Fibroblast of lung (primary cell): Measurements from ENCODE around the gene LRMDA. TPM values are rescaled to one million over a fixed set of nuclear protein-coding genes. Genes with fewer than 3 reads are reported as not detected.

ENCODE experiments used
- DNase-seq, 2 donors: peaks; one replicate each; pipeline versions ENCODE4 v3.0.0 to v3.0.0-alpha.2; 2010; ENCODE audit warnings: low read depth in 2 of 2
- H2AFZ ChIP-seq: 2 replicates; pipeline ENCODE4 v1.5.1; 2012; ENCODE audit warnings: low read length, control low read depth, inconsistent platforms
- H3K27ac ChIP-seq: 2 replicates; pipeline ENCODE4 v1.5.1; 2011; ENCODE audit warnings: low read length, control low read depth; ENCODE audit not compliant: insufficient read depth
- H3K27me3 ChIP-seq: 2 replicates; pipeline ENCODE4 v1.5.1; 2011; ENCODE audit warnings: mild to moderate bottlenecking, low read length; ENCODE audit not compliant: control insufficient read depth, insufficient read depth
- H3K36me3 ChIP-seq: 2 replicates; pipeline ENCODE4 v1.5.1; 2011; ENCODE audit warnings: low read length; ENCODE audit not compliant: control insufficient read depth, insufficient read depth
- H3K4me1 ChIP-seq: 2 replicates; pipeline ENCODE4 v1.5.1; 2011; ENCODE audit warnings: low read length; ENCODE audit not compliant: control insufficient read depth, insufficient read depth; ENCODE audit errors: extremely low read depth
- H3K4me2 ChIP-seq: 2 replicates; pipeline ENCODE4 v1.5.1; 2011; ENCODE audit warnings: low read length, control low read depth; ENCODE audit not compliant: insufficient read depth; ENCODE audit errors: extremely low read depth
- H3K4me3 ChIP-seq, 4 experiments: fragments of 200-600 bp in 1 of 4; sonication (generic) in 1 of 4; replicated peaks in 1 of 4; 2 replicates each; pipeline ENCODE4 v1.5.1; 2011 to 2016; ENCODE audit warnings: low read length in 4 of 4, low read depth in 3 of 4, mild to moderate bottlenecking in 3 of 4, control low read depth in 2 of 4, inconsistent platforms in 1 of 4, mixed read lengths in 1 of 4; ENCODE audit not compliant: insufficient read depth in 1 of 4; ENCODE audit errors: control extremely low read depth in 1 of 4
- H3K79me2 ChIP-seq: 2 replicates; pipeline ENCODE4 v1.5.1; 2012; ENCODE audit warnings: mild to moderate bottlenecking, low read length, inconsistent platforms; ENCODE audit not compliant: control insufficient read depth, insufficient read depth
- H3K9ac ChIP-seq: 2 replicates; pipeline ENCODE4 v1.5.1; 2011; ENCODE audit warnings: mild to moderate bottlenecking, low read length, control low read depth; ENCODE audit not compliant: insufficient read depth
- H3K9me3 ChIP-seq: 2 replicates; pipeline ENCODE4 v1.5.1; 2012; ENCODE audit warnings: low read depth, low read length; ENCODE audit not compliant: control insufficient read depth, insufficient read depth
- H4K20me1 ChIP-seq: 2 replicates; pipeline ENCODE4 v1.5.1; 2011; ENCODE audit warnings: low read length; ENCODE audit not compliant: control insufficient read depth, insufficient read depth; ENCODE audit errors: extremely low read depth
- EZH2 ChIP-seq: IDR thresholded peaks from 2 replicates; pipeline ENCODE4 v1.5.1; 2012; ENCODE audit warnings: low read length, control low read depth, mild to moderate bottlenecking; ENCODE audit errors: missing control alignments
- polyA plus RNA-seq, 2 donors: library from polyadenylated mRNA; depleted of rRNA in 1 of 2; stranded (reverse) in 1 of 2; unstranded in 1 of 2; fragments of >200 nt; gene quantifications; 2 replicates each; pipeline ENCODE4 v1.2.1, GENCODE V29; 2011 to 2012; ENCODE audit warnings: missing spikeins in 1 of 2
- total RNA-seq: library from RNA; depleted of rRNA; stranded (reverse); fragments of >200 nt; gene quantifications from 2 replicates; pipeline ENCODE4 v1.2.1, GENCODE V29; 2014
- TF ChIP-seq, protein P1 (sequence below), 2 donors: IDR thresholded peaks in 1 of 2; conservative IDR thresholded peaks in 1 of 2; 1 replicate in 1 of 2; 2 replicates in 1 of 2; pipeline ENCODE4 v1.5.1; 2011 to 2012; ENCODE audit warnings: low read length in 2 of 2, control low read depth in 1 of 2, inconsistent platforms in 1 of 2, low read depth in 1 of 2, mild to moderate bottlenecking in 1 of 2

Gene LRMDA
- total and polyA plus RNA-seq, 2 donors (not counting 1 experiment from before 2014, with no cell fraction given), result 1.7 to 2.0 TPM

DNA sequence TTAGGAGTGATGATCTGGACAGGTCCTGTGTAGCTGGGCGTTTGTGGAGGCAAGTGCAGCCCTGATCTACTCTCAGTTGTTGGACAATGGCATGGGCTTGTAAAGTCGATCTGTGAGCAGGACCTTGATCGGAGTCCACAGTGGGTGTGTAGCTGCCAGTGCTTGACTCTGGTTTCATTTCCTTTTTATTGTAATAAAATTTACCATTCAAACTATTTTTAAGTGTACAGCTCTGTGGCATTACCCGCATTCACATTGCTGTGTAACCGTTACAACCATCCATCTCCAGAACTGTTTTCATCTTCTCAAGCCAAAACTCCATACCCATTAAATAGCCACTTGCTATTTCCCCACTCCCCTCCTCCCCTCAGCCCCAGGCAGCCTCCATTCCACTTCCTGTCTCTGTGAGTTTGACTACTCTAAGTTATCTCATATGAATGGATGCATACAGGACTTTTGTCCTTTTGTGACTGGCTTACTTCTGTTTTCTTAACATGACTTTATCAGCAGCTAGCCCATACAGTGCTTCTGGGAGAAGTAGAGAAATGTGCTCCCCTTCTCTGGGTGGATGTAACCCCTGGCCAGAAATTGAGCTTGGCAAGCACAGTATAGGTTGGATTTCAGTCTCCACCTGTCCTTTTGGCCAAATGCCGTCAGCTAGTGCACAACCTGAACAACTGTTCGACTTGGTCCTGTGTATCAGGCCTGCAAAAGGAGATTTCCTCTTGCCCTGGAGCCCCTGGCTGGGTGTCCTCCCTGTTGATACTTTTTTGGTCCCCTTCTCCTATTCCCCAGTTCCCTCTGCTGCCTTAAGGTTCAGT, 180.0 kb downstream of the LRMDA start:
- Histone ChIP-seq H3K4me1 (no peaks in the 10 kb centered on the region), H2AFZ (no peak overlapping the region), H3K4me2 (no peak overlapping the region), H3K27ac (no peak overlapping the region), H3K36me3 (no peaks in the 10 kb centered on the region), H4K20me1 (no peaks in the 10 kb centered on the region), H3K4me3 (no peak overlapping the region), H3K9ac (no peak overlapping the region), H3K27me3 (no peaks in the 10 kb centered on the region), H3K9me3 (no peaks in the 10 kb centered on the region), H3K79me2 (no peaks in the 10 kb centered on the region)
- no peak for DNase-seq
- TF ChIP-seq, protein P1, sequence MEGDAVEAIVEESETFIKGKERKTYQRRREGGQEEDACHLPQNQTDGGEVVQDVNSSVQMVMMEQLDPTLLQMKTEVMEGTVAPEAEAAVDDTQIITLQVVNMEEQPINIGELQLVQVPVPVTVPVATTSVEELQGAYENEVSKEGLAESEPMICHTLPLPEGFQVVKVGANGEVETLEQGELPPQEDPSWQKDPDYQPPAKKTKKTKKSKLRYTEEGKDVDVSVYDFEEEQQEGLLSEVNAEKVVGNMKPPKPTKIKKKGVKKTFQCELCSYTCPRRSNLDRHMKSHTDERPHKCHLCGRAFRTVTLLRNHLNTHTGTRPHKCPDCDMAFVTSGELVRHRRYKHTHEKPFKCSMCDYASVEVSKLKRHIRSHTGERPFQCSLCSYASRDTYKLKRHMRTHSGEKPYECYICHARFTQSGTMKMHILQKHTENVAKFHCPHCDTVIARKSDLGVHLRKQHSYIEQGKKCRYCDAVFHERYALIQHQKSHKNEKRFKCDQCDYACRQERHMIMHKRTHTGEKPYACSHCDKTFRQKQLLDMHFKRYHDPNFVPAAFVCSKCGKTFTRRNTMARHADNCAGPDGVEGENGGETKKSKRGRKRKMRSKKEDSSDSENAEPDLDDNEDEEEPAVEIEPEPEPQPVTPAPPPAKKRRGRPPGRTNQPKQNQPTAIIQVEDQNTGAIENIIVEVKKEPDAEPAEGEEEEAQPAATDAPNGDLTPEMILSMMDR (conservative IDR thresholded peaks at IDR 0.05 in 1 of 2, IDR thresholded peaks at IDR 0.05 in 1 of 2; ENCODE audit: low read depth in 1 of 2, low read length in 2 of 2), result no peak
- no peak for TF ChIP-seq EZH2

DNA sequence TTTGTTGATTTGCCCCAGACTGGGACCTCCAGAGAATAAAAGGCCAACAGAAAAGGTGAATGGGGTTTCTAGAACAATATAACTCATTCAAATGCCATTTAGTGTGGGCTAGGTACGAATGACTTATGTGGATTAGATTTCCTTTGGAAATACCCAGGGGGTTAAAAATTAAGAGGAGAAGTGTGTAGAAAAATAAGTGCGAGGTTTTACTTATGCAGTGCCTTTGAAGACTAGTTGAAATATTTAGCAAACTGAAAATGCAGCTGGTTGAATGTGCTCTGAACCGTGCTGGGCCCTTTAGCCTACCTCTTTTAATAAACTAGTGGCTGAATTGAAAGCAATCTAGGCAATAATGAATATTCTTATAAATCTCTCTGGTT, 180.6 kb downstream of the LRMDA start:
- no peak overlapping the region for H3K4me2 ChIP-seq
- no peaks in the 10 kb centered on the region for H3K9me3 ChIP-seq
- no peaks in the 10 kb centered on the region for H3K27me3 ChIP-seq
- H3K27ac ChIP-seq, result no peak overlapping the region
- H3K4me1 ChIP-seq, result no peaks in the 10 kb centered on the region
- no peak overlapping the region for H2AFZ ChIP-seq
- no peak overlapping the region for H3K9ac ChIP-seq
- H4K20me1 ChIP-seq, result no peaks in the 10 kb centered on the region
- TF ChIP-seq, protein P1 (conservative IDR thresholded peaks at IDR 0.05 in 1 of 2, IDR thresholded peaks at IDR 0.05 in 1 of 2; ENCODE audit: low read depth in 1 of 2, low read length in 2 of 2), result no peak
- TF ChIP-seq EZH2, result no peak
- H3K36me3 ChIP-seq, result no peaks in the 10 kb centered on the region
- H3K79me2 ChIP-seq, result no peaks in the 10 kb centered on the region
- DNase-seq, result no peak
- no peak overlapping the region for H3K4me3 ChIP-seq

DNA sequence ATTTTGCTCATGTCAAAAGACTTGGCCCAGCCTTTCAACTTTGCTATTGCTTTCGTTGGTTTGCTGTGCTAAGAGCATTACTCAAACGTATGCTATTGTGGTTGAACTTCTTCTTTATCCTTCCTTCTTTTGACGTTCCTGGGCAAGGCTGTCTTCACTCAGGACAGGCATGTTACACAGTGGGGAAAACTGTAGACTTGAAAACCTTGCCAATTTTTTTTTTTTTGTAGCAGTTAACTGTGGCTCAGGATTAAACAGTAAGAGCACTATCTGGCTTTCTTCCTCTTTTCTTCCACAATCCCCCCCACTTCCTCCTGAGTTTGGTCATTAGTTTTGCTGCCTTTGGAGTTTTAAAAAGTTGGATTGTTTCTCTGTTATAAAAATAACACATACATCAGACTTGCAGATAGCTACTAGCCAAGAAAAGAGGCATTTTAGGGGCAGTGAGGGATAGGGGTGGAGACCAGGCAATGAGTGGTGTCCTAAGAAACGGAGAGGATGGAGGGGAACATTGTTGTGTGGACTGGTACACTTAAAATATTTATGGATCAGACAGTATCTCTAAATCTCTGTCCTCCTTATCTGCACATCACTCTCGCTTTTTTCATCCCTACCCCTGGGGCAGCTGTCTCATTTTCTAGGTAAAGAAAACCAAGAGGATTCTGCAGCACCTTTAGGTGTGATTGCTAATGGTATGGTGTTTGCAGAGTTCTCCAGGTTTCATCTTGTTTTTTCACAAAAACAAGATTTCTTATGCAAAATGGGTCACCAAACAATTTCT, 181.7 kb downstream of the LRMDA start:
- no peak overlapping the region for H3K4me2 ChIP-seq
- no peak for TF ChIP-seq EZH2
- TF ChIP-seq, protein P1 (conservative IDR thresholded peaks at IDR 0.05 in 1 of 2, IDR thresholded peaks at IDR 0.05 in 1 of 2; ENCODE audit: low read depth in 1 of 2, low read length in 2 of 2), result no peak
- no peaks in the 10 kb centered on the region for H4K20me1 ChIP-seq
- H3K4me3 ChIP-seq, result no peak overlapping the region
- H3K27me3 ChIP-seq, result peaks cover 2% of the 10 kb centered on the region
- H3K9ac ChIP-seq, result no peak overlapping the region
- no peaks in the 10 kb centered on the region for H3K36me3 ChIP-seq
- H3K9me3 ChIP-seq, result no peaks in the 10 kb centered on the region
- H3K27ac ChIP-seq, result no peak overlapping the region
- peak; percentile 85 to 87 for DNase-seq
- H3K79me2 ChIP-seq, result no peaks in the 10 kb centered on the region
- H2AFZ ChIP-seq, result no peak overlapping the region
- H3K4me1 ChIP-seq, result no peaks in the 10 kb centered on the region
